ENCODE measurements around the gene DMGDH. TPM values are rescaled to one million over a fixed set of nuclear protein-coding genes. Genes with fewer than 3 reads are reported as not detected.
"Not testable (repeated sequence)": the region's sequence is repeated elsewhere in the genome, so short reads cannot be mapped to it uniquely, and the experiment has no call there.

DMGDH gene
- total and polyA plus RNA-seq, 2 donors, result 1.4 to 3.1 TPM

DNA sequence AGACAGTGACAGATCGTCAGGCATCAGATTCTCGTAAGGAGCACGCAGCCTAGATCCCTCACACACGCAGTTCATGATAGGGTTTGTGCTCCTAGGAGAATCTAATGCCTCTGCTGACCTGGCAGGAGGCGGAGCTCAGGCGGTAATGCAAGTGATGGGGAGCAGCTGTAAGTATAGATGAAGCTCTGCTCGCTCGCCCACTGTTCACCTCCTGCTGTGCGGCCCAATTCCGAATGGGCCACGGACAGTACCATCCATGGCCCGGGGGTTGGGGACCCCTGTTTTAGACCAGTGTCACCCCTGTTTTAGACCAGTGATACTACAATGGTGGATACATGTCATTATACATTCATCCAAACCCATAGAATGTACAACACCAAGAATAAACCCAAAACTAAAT lies 80.4 kb downstream of the DMGDH start:
- WGBS, result 96% methylated on average over 12 of the region's 12 CpGs
- H3K27ac ChIP-seq (ENCODE audit: low read depth), result no peak overlapping the region
- DNase-seq (ENCODE audit: extremely low spot score), result no peak
- no peaks in the 10 kb centered on the region for H3K36me3 ChIP-seq (ENCODE audit: insufficient read depth)
- H3K4me3 ChIP-seq (ENCODE audit: low read depth, low read length), result no peak overlapping the region
- no peaks in the 10 kb centered on the region for H3K4me1 ChIP-seq (ENCODE audit: insufficient read depth)

DNA sequence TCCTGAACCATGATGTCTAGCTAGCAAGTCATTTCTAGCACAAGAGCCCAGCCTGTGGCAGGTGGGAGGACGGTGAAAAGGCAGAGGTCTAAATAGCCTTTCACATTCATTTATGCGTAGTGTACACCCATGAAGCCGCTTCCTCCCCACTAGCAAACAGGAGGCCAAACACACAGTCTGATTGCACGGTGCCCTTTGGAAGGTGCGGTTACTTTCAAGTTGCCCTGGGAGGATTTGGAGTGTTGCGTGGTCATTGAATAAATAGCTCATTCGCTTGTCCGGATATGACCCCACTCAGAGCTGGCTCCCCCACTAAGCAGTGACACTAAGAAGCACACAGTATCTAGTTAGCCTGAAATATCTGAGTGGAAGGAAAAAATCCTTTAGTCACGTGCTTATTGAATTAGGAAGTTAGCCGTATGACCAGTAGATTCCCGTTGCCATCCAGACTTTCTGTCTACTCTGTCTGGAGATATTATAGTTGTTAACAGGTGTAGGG lies 83.7 kb downstream of the DMGDH start:
- peak overlapping the region; percentile 91 for H3K4me3 ChIP-seq (ENCODE audit: low read depth, low read length)
- H3K4me1 ChIP-seq (ENCODE audit: insufficient read depth), result peaks cover 2% of the 10 kb centered on the region
- DNase-seq (ENCODE audit: extremely low spot score), result no peak
- 7% methylated on average over 11 of the region's 11 CpGs for WGBS
- peak overlapping the region; percentile 98 for H3K27ac ChIP-seq (ENCODE audit: low read depth)
- H3K36me3 ChIP-seq (ENCODE audit: insufficient read depth), result no peaks in the 10 kb centered on the region

GRCh38 chr5:78985116-78985724 lies 84.3 kb downstream of the DMGDH start, which contains the start of gene ARSB:
Gene ARSB (minus strand): TSS chr5:78985310. CDS start chr5:78985248, 62 bp downstream.
- Histone ChIP-seq H3K4me3 (ENCODE audit: low read depth, low read length) (peak within 1 kb of the TSS; percentile 91), H3K27ac (ENCODE audit: low read depth) (peak within 1 kb of the TSS; percentile 98), H3K4me1 (ENCODE audit: insufficient read depth) (peaks cover 2% of the 10 kb centered on the region), H3K36me3 (ENCODE audit: insufficient read depth) (no peaks in the 10 kb centered on the region)
- DNase-seq (ENCODE audit: extremely low spot score), result no peak
- WGBS, result under 1% methylated on average over 57 of the region's 57 CpGs

DNA sequence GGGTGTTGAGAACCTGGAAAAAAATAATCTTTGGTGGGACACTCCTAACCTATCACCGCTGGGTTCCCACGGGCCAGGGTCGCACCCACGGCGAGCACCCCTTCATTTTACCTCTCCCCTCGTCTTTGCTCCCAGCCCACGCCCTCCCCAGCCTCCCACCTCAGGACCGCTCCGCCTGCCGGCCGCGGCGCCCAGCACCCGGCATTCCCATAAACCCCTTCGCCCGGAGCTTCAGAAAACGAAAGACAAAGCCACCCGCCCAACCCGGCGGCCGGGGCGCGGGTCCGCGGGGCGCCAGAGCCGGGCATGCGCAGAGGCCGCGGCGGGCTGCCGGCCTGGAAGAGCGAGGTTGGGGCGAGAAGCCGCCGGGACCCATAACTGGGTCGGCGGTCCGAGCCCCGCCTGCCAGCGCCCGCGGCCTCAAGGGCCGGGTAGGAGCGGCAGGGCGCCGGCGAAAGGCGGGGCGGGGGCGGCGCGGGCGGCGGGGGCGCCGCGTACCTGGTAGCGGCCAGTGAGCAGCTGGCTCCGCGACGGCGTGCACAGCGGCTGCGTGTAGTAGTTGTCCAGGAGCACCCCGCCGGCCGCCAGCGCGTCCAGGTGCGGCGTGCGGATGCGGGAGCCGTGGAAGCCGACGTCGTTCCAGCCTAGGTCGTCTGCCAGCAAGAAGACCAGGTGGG lies 84.9 kb downstream of the DMGDH start:
- peaks cover 2% of the 10 kb centered on the region for H3K4me1 ChIP-seq (ENCODE audit: insufficient read depth)
- H3K36me3 ChIP-seq (ENCODE audit: insufficient read depth), result no peaks in the 10 kb centered on the region
- H3K4me3 ChIP-seq (ENCODE audit: low read depth, low read length), result peak overlapping the region; percentile 91
- peak; percentile 69 for DNase-seq (ENCODE audit: extremely low spot score)
- H3K27ac ChIP-seq (ENCODE audit: low read depth), result peak overlapping the region; percentile 98
- under 1% methylated on average over 79 of the region's 79 CpGs for WGBS

- peak overlapping the region; percentile 91 for H3K4me3 ChIP-seq (ENCODE audit: low read depth, low read length)
- no peaks in the 10 kb centered on the region for H3K36me3 ChIP-seq (ENCODE audit: insufficient read depth)
- H3K27ac ChIP-seq (ENCODE audit: low read depth), result no peak overlapping the region
- DNase-seq (ENCODE audit: extremely low spot score), result no peak
- WGBS, result 20% methylated on average over 17 of the region's 17 CpGs
- peaks cover 2% of the 10 kb centered on the region for H3K4me1 ChIP-seq (ENCODE audit: insufficient read depth)
These were observed 85.7 kb downstream of the DMGDH start for GRCh38 chr5:78983601-78984438.

DNA sequence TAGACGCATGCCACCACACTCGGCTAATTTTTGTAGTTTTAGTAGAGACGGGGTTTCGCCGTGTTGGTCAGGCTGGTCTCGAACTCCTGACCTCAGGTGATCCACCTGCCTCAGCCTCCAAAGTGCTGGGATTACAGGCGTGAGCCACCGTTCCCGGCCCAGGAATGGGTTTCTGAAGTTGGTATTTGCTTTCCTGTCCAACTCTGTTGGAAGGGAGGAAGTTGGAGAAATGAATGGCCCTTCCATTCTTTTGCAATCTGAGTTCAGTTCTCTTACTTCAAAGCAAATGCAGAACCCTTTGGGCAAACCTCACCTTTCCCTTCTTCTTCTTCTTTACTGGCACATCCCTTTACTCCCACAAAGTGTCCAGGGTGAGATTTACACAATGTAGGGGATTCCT lies 86.3 kb downstream of the DMGDH start:
- not testable (repeated sequence) for H3K4me3 ChIP-seq (ENCODE audit: low read depth, low read length); H3K27ac ChIP-seq (ENCODE audit: low read depth); DNase-seq (ENCODE audit: extremely low spot score); H3K36me3 ChIP-seq (ENCODE audit: insufficient read depth); H3K4me1 ChIP-seq (ENCODE audit: insufficient read depth)
- WGBS, result 92% methylated on average over 9 of the region's 9 CpGs

GRCh38 chr5:78979909-78980308 lies 89.6 kb downstream of the DMGDH start:
- no peak overlapping the region for H3K4me3 ChIP-seq (ENCODE audit: low read depth, low read length)
- no peak overlapping the region for H3K27ac ChIP-seq (ENCODE audit: low read depth)
- no peak for DNase-seq (ENCODE audit: extremely low spot score)
- H3K36me3 ChIP-seq (ENCODE audit: insufficient read depth), result no peaks in the 10 kb centered on the region
- H3K4me1 ChIP-seq (ENCODE audit: insufficient read depth), result peaks cover 2% of the 10 kb centered on the region

DNA sequence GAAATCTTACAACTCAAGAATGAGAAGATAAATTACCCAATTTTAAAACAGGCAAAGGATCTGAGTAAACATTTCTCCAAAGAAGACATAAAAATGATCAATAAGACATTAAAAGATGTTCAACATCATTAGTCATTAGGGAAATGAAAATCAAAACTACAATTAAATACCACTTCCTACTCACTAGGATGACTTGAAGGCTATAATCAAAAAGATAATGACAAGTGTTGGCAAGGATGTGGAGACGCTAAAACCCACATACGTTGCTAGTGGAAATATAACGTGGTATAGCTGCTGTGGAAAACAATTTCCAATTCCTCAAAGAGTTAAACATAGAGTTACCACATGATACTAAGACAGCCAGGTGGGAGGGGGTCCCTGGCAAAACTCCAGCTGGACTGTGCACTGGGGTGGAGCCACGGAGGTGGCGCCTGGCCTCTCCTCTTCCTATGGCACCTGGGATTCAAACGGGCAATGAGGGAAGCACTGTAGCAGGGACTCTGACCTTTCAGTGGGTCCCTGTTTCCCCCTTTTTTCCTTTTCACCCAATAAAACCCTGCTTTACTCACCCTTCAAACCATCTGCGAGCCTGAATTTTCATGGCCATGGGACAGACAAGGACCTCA lies 90.2 kb downstream of the DMGDH start:
- no peaks in the 10 kb centered on the region for H3K36me3 ChIP-seq (ENCODE audit: insufficient read depth)
- DNase-seq (ENCODE audit: extremely low spot score), result no peak
- peaks cover 2% of the 10 kb centered on the region for H3K4me1 ChIP-seq (ENCODE audit: insufficient read depth)
- H3K27ac ChIP-seq (ENCODE audit: low read depth), result no peak overlapping the region
- 82% methylated on average over 7 of the region's 7 CpGs for WGBS
- no peak overlapping the region for H3K4me3 ChIP-seq (ENCODE audit: low read depth, low read length)

- no peaks in the 10 kb centered on the region for H3K4me1 ChIP-seq (ENCODE audit: insufficient read depth)
- peak overlapping the region; percentile 26 for H3K27ac ChIP-seq (ENCODE audit: low read depth)
- DNase-seq (ENCODE audit: extremely low spot score), result no peak
- H3K4me3 ChIP-seq (ENCODE audit: low read depth, low read length), result no peak overlapping the region
- H3K36me3 ChIP-seq (ENCODE audit: insufficient read depth), result no peaks in the 10 kb centered on the region
- 89% methylated on average over 8 of the region's 8 CpGs for WGBS
These were observed 94.4 kb downstream of the DMGDH start for GRCh38 chr5:78975035-78975434.

DNA sequence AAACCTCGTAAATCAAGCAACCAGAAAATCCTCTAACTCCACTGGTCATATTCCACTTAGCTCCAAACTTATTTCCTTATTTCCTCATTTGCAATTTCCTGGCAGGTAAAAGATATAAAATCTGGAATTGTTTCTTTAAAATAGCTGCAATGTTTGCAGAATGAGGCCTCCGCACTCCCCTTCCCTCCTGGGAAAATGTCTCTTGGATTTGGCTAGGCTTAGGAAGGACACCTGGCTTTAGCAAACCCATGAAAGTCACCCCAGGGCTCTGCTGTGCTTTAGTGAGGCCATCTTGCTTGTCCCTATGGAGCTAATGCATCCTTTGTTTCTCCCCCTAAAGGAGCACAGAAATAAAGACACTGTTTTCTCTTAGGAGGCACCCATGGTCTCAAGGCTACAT lies 94.9 kb downstream of the DMGDH start:
- Histone ChIP-seq H3K4me3 (ENCODE audit: low read depth, low read length) (no peak overlapping the region), H3K27ac (ENCODE audit: low read depth) (peak overlapping the region; percentile 26), H3K36me3 (ENCODE audit: insufficient read depth) (no peaks in the 10 kb centered on the region), H3K4me1 (ENCODE audit: insufficient read depth) (no peaks in the 10 kb centered on the region)
- DNase-seq (ENCODE audit: extremely low spot score), result no peak
- WGBS, result 58% methylated on average over 2 of the region's 2 CpGs

DNA sequence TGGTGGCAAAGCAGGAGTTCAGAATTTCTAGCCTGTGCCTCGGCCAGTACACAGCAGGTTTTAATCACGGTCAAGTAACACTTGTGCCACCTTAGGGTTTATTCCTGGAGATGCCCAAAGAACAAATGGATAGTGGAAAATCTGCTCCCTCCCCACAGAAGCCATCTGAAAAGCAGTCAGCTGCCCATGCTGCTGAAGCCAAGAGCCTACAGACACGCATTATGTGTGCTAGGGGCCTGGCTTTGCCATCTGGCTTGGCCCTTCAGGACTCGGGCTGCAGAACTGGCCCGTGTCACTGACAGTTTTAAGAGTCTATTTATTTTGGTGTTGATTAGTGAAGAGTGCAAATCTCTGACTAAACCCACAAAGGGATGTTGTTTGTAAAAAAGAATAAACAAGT lies 95.5 kb downstream of the DMGDH start:
- H3K4me1 ChIP-seq (ENCODE audit: insufficient read depth), result no peaks in the 10 kb centered on the region
- no peak overlapping the region for H3K4me3 ChIP-seq (ENCODE audit: low read depth, low read length)
- H3K27ac ChIP-seq (ENCODE audit: low read depth), result no peak overlapping the region
- no peak for DNase-seq (ENCODE audit: extremely low spot score)
- no peaks in the 10 kb centered on the region for H3K36me3 ChIP-seq (ENCODE audit: insufficient read depth)
- WGBS, result 41% methylated on average over 5 of the region's 5 CpGs

GRCh38 chr5:78972654-78973428 lies 96.6 kb downstream of the DMGDH start:
- DNase-seq (ENCODE audit: extremely low spot score), result peak; percentile 81

GRCh38 chr5:78971998-78972397 lies 97.5 kb downstream of the DMGDH start:
- Histone ChIP-seq H3K4me1 (ENCODE audit: insufficient read depth) (no peaks in the 10 kb centered on the region), H3K4me3 (ENCODE audit: low read depth, low read length) (no peak overlapping the region), H3K36me3 (ENCODE audit: insufficient read depth) (no peaks in the 10 kb centered on the region), H3K27ac (ENCODE audit: low read depth) (peak overlapping the region; percentile 3)
- WGBS, result 41% methylated on average over 2 of the region's 2 CpGs
- DNase-seq (ENCODE audit: extremely low spot score), result no peak

More at GRCh38 chr5:78972654-78973428, 96.6 kb downstream of the DMGDH start:
- Histone ChIP-seq H3K4me1 (ENCODE audit: insufficient read depth) (no peaks in the 10 kb centered on the region), H3K27ac (ENCODE audit: low read depth) (no peak overlapping the region), H3K36me3 (ENCODE audit: insufficient read depth) (no peaks in the 10 kb centered on the region), H3K4me3 (ENCODE audit: low read depth, low read length) (no peak overlapping the region)
- 20% methylated on average over 7 of the region's 7 CpGs for WGBS

Data from urinary bladder (tissue), 4 donors.